ENCODE data around the gene KCNIP1.

DNA sequence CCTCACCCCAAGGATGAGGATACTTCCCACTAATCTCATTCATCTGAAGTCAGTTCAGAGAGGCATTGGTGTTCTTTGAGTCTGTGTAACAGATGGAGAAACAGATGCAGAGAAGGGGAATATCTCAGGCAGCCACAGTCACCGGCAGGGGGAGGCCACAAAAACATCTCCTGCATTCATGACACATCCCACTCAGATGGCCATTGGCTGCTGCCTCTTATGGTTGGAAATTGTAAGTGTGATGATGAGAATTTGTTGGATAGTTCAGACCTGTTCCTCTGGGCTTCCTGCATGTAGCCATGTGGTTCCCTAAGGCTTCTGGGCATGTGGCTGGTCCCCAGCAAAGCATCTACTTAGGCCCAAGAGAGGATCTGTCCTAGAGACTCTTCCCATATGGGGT, 233.8 kb downstream of the KCNIP1 start:
- TF ChIP-seq, protein P1, sequence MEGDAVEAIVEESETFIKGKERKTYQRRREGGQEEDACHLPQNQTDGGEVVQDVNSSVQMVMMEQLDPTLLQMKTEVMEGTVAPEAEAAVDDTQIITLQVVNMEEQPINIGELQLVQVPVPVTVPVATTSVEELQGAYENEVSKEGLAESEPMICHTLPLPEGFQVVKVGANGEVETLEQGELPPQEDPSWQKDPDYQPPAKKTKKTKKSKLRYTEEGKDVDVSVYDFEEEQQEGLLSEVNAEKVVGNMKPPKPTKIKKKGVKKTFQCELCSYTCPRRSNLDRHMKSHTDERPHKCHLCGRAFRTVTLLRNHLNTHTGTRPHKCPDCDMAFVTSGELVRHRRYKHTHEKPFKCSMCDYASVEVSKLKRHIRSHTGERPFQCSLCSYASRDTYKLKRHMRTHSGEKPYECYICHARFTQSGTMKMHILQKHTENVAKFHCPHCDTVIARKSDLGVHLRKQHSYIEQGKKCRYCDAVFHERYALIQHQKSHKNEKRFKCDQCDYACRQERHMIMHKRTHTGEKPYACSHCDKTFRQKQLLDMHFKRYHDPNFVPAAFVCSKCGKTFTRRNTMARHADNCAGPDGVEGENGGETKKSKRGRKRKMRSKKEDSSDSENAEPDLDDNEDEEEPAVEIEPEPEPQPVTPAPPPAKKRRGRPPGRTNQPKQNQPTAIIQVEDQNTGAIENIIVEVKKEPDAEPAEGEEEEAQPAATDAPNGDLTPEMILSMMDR (IDR thresholded peaks at IDR 0.05) = no peak
- no peak for TF ChIP-seq POLR2A (IDR thresholded peaks at IDR 0.05)

Measured in heart left ventricle (tissue), 13 donors.